Measurements from ENCODE around the gene SNCB.

Gene SNCB

DNA sequence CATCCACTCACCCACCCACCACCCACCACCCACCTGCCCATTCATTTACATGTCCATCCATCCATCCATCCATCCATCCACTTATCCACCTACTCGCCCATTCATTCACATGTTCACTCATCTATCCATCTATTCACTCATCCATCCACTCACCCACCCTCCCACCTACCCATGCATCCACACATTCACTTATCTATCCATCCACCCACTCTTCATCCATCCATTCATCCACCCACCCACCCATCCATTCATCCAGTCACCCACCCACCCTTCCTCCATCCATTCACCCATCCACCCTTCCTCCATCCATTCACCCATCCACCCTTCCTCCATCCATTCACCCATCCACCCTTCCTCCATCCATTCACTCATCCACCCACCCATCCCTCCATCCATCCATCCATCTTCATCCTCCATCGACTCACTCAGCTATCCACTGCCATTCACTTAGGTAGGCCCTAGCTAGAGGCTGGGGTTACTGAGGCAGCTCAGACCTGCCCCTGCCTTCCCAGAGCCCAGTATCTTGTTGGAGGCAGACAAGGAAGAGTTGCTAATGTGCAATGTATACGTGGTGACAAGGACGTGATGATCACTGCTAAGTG lies 29.6 kb upstream of the SNCB start:
- DNase-seq (ENCODE audit: extremely low read depth, low read depth): no peak
- TF ChIP-seq, protein P1, sequence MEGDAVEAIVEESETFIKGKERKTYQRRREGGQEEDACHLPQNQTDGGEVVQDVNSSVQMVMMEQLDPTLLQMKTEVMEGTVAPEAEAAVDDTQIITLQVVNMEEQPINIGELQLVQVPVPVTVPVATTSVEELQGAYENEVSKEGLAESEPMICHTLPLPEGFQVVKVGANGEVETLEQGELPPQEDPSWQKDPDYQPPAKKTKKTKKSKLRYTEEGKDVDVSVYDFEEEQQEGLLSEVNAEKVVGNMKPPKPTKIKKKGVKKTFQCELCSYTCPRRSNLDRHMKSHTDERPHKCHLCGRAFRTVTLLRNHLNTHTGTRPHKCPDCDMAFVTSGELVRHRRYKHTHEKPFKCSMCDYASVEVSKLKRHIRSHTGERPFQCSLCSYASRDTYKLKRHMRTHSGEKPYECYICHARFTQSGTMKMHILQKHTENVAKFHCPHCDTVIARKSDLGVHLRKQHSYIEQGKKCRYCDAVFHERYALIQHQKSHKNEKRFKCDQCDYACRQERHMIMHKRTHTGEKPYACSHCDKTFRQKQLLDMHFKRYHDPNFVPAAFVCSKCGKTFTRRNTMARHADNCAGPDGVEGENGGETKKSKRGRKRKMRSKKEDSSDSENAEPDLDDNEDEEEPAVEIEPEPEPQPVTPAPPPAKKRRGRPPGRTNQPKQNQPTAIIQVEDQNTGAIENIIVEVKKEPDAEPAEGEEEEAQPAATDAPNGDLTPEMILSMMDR (IDR thresholded peaks at IDR 0.05; ENCODE audit: low read depth, low read length): no peak

DNA sequence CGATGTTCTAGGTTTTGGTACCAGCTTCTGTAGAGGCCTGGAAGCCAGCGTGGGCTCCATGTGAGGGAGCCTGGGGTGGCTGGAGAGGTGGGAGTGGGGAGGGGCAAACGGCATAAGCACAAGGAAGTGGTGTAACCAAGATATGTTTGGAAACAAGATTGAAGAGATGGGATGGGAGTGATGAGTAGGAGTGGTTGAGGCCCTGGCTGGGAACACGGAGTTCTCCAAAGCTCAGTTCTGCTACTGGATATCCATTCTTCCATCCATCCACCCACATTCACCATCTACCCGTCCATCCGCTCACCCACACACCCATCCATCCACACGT lies 29.1 kb upstream of the SNCB start:
- TF ChIP-seq, protein P1 (IDR thresholded peaks at IDR 0.05; ENCODE audit: low read depth, low read length): no peak
- DNase-seq (ENCODE audit: extremely low read depth, low read depth): no peak

DNA sequence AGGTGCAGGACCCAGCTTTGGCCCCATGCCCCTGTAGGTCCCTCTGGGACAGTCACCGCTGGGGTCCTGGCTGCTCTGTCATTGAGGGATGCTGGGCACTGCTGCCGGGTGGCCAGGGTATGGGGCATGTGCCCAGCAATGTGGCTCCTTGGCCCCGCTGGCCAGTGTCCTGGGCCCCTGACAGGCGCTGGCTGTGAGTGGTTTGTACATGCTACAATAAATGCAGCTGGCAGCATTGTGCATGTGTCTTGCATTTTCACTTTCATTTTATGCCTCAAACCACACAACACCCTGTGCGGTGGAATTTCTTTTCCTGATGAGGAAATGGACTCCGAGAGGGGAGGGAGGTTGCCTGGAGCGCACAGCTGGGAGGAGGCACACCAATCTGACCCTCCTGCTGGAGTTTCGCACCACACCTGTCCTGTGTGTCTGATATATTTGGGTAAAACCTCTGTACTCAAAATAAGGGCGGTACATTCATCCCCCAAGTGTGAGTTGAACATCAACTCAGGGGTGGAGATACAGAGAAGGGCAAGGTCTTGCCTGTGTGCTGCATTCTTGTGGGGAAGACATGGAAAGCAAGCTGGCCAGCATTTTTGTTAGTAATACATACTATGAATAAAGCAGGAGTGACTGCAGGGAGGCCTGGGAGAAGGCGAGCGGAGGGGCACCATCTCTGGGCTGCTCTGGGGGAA lies 28.6 kb upstream of the SNCB start:
- DNase-seq (ENCODE audit: extremely low read depth, low read depth): no peak
- TF ChIP-seq, protein P1 (IDR thresholded peaks at IDR 0.05; ENCODE audit: low read depth, low read length): no peak

DNA sequence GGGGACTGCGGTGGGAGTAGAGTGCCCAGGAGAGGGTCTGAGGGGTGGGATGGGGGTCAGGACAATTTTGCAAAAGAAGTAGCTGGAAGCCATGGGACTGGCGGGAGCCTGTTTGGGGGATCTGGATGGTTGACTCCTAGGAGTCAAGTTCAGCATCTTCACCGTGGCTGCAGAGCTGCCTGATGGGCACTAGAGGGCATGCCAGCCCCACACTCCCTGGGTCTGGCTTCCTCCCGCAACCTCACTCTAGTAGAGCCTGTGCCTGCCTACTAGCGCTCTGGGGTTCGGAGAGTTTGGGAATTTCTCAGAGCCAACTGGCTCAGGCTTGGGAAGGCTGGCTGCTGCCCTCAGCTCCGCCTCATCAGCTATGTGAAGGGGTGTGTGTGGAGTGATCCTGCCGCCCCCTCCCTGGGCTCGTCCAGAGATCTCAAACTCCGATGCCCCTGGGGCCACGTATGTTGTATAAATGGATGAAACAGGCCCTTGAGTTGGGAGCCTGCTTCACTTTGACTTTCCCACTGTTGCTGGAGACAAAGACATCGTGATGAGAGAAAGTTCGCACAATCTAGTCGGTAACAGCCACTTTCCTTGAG lies 27.8 kb upstream of the SNCB start:
- peak; percentile 28 for DNase-seq (ENCODE audit: extremely low read depth, low read depth)
- TF ChIP-seq, protein P1 (IDR thresholded peaks at IDR 0.05; ENCODE audit: low read depth, low read length): peak; percentile 91

DNA sequence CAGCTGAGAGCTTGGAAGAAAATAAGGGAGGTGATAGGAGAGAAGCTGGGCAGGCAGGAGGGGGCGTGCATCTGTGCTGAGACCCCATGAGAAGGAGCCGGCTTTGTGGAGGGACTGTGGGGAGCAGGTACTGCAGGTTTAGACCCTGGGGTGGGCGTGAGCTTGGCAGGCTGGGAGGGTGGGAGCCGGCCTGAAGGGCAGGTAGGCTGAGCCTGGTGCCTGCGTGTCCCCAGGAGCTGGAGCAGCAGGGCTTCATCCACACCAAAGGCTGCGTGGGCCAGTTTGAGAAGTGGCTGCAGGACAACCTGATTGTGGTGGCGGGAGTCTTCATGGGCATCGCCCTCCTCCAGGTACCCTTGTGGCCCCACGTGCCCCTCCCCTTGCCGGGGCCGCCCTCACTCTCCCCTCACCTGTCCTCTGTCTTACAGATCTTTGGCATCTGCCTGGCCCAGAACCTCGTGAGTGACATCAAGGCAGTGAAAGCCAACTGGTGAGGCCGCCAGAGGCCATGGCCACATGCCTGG lies 26.2 kb upstream of the SNCB start:
- TF ChIP-seq, protein P1 (IDR thresholded peaks at IDR 0.05; ENCODE audit: low read depth, low read length): no peak
- no peak for DNase-seq (ENCODE audit: extremely low read depth, low read depth)

DNA sequence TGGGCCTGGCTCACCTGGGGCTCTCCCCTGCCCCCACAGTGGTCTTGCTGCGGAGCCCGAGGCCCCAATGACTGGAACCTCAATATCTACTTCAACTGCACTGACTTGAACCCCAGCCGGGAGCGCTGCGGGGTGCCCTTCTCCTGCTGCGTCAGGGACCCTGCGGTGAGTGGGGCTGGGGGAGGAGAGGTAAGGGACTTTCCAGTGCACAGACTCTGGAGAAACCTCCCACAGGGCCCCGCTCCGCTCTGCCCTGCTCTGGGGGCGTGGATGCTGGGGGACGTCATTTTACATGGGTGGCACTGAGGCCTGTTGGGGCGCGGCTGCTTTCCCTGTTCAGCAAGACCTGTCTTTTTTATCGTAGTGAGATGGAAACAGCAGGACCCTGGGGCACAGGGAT lies 24.5 kb upstream of the SNCB start:
- DNase-seq (ENCODE audit: extremely low read depth, low read depth): no peak
- TF ChIP-seq, protein P1 (IDR thresholded peaks at IDR 0.05; ENCODE audit: low read depth, low read length): no peak
